ENCODE measurements around the gene ARAP1. TPM values are rescaled to one million over a fixed set of nuclear protein-coding genes. Genes with fewer than 3 reads are reported as not detected.
"Not testable (repeated sequence)": the region's sequence is repeated elsewhere in the genome, so short reads cannot be mapped to it uniquely, and the experiment has no call there.

The ARAP1 gene
- total RNA-seq, result 10 to 100 TPM; 64.7 to 70.1 TPM

DNA sequence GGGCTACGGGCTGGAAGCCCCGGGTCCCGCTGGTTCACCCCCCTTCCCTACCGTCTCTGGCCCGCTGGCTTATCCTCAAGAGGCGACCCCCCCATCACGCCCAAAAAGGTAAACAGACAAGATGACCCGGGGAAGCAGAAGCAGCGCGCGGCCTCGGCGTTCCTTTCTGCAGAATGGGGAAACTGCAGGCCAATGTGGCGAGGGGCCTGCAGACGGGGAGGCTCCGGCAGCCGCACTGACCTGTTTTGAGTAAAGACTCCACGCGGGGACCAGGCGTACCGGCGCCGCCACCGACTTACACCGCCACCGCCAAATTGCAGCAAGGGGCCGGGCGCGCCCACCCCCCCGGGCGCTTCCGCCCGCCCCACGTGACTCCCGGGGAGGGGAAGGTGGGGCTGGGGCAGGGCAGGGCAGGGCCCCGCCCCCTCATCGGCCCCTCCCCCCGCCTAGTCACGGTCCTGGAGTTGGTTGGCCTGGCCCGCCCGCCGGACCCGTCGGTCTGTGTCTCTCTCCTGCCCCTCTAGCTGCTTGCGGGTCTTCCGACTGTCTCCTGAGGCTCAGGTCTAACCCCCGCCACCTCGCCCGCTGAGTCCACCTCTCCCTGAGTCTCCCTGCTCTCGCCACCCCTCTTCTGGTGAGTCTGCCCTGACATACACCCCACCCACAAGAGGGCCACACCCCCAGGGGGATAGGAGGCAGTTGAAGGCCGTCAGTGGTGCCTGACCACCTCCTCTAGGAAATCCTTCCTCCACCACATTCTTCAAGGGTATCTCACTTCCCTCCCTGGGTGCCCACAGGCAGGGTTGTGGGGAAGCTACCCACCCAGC is at the start of gene ARAP1:
ARAP1 (minus strand) TSS at position 321 of the 827 bp plus-strand sequence. CDS start 25,280 bp downstream, outside the sequence.
- H3K9me3 Mint-ChIP-seq, result no peaks in the 10 kb centered on the region
- CTCF ChIA-PET, result interaction anchor here (1.3 to 1.4 kb wide), 2 partner anchors 27 to 40 kb away, joined by 7 to 8 read pairs; no protein-coding TSS in a partner anchor
- peak within 1 kb of the TSS; percentile 89 for H3K4me3 Mint-ChIP-seq
- peaks cover 2% of the 10 kb centered on the region for H3K36me3 Mint-ChIP-seq (ENCODE audit: low read depth)
- peaks cover 42% of the 10 kb centered on the region for H3K4me1 Mint-ChIP-seq (ENCODE audit: low read depth)
- DNase-seq, result peak; percentile 74
- peak within 1 kb of the TSS; percentile 74 for H3K27ac Mint-ChIP-seq
- intact Hi-C loops (cut with micrococcal nuclease), result loop anchor here (1.0 kb wide), 3 partner anchors 16 to 42 kb away; partner anchors contain the start of gene STARD10
- no peaks in the 10 kb centered on the region for H3K27me3 Mint-ChIP-seq (ENCODE audit: low read depth)

- intact Hi-C loops (cut with micrococcal nuclease), result no loop called here
- peaks cover 4% of the 10 kb centered on the region for H3K4me1 Mint-ChIP-seq (ENCODE audit: low read depth)
- no peak overlapping the region for H3K27ac Mint-ChIP-seq
- H3K9me3 Mint-ChIP-seq, result no peaks in the 10 kb centered on the region
- no peaks in the 10 kb centered on the region for H3K36me3 Mint-ChIP-seq (ENCODE audit: low read depth)
- H3K27me3 Mint-ChIP-seq (ENCODE audit: low read depth), result no peaks in the 10 kb centered on the region
- CTCF ChIA-PET, result no interaction called here
- H3K4me3 Mint-ChIP-seq, result no peak overlapping the region
- DNase-seq, result no peak
These were observed 47.2 kb upstream of the ARAP1 start for GRCh38 chr11:72799441-72799840.

DNA sequence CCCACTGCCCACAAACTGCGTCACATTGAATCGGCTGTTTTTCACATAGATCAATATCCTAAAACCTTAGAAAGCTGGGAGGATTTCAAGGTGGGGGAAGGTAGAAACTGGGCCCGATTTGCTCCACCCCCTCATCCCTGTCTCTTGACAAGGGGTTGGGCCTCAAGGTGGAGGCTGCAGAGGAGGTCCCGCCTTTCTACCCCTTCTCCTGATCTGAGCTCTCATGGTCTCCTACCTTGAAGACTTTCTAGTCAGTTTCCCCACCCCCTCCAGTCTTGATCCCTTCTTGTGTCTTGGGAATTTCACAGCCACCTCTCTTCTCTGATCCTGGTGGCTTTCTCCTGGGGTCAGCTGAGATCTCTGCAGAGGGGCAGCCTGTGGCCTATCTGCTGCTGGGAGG is 46.2 kb upstream of the ARAP1 start:
- no peaks in the 10 kb centered on the region for H3K27me3 Mint-ChIP-seq (ENCODE audit: low read depth)
- no peaks in the 10 kb centered on the region for H3K36me3 Mint-ChIP-seq (ENCODE audit: low read depth)
- peaks cover 10% of the 10 kb centered on the region for H3K4me1 Mint-ChIP-seq (ENCODE audit: low read depth)
- H3K27ac Mint-ChIP-seq, result no peak overlapping the region
- intact Hi-C loops (cut with micrococcal nuclease), result no loop called here
- H3K9me3 Mint-ChIP-seq, result no peaks in the 10 kb centered on the region
- no peak overlapping the region for H3K4me3 Mint-ChIP-seq
- CTCF ChIA-PET, result interaction anchor here (1.2 to 1.6 kb wide), 2 partner anchors 15 to 73 kb away, joined by 5 read pairs; no protein-coding TSS in a partner anchor
- DNase-seq, result no peak

GRCh38 chr11:72793425-72794367 is 41.5 kb upstream of the ARAP1 start, which contains the start of gene STARD10:
Gene STARD10, minus strand, starts transcription at chr11:72794047. Its CDS starts 12,866 bp downstream, at chr11:72781181.
- Mint-ChIP-seq H3K36me3 (ENCODE audit: low read depth) (no peaks in the 10 kb centered on the region), H3K9me3 (no peaks in the 10 kb centered on the region), H3K4me3 (peak within 1 kb of the TSS; percentile 100), H3K27me3 (ENCODE audit: low read depth) (no peaks in the 10 kb centered on the region), H3K4me1 (ENCODE audit: low read depth) (peaks cover 29% of the 10 kb centered on the region), H3K27ac (peak within 1 kb of the TSS; percentile 100)
- DNase-seq, result peak; percentile 97
- CTCF ChIA-PET, result interaction anchor here (0.6 to 8.1 kb wide), 28 partner anchors 9 to 390 kb away, joined by 3 to 161 read pairs (median 4); no protein-coding TSS in a partner anchor
- intact Hi-C loops (cut with micrococcal nuclease), result loop anchor here (1.0 to 5.0 kb wide), 7 partner anchors 20 to 385 kb away; partner anchors contain the start of gene ARAP1

- H3K27ac Mint-ChIP-seq, result peak overlapping the region; percentile 100
- CTCF ChIA-PET, result interaction anchor here (0.6 to 8.1 kb wide), 20 partner anchors 10 to 390 kb away, joined by 3 to 161 read pairs (median 4); no protein-coding TSS in a partner anchor
- H3K27me3 Mint-ChIP-seq (ENCODE audit: low read depth), result no peaks in the 10 kb centered on the region
- H3K4me1 Mint-ChIP-seq (ENCODE audit: low read depth), result peaks cover 30% of the 10 kb centered on the region
- intact Hi-C loops (cut with micrococcal nuclease), result loop anchor here (1.0 to 5.0 kb wide), 4 partner anchors 57 to 206 kb away; no protein-coding TSS in a partner anchor
- no peak for DNase-seq
- H3K36me3 Mint-ChIP-seq (ENCODE audit: low read depth), result no peaks in the 10 kb centered on the region
- H3K4me3 Mint-ChIP-seq, result peak overlapping the region; percentile 100
- H3K9me3 Mint-ChIP-seq, result no peaks in the 10 kb centered on the region
These were observed 40.8 kb upstream of the ARAP1 start for GRCh38 chr11:72793076-72793424.

DNA sequence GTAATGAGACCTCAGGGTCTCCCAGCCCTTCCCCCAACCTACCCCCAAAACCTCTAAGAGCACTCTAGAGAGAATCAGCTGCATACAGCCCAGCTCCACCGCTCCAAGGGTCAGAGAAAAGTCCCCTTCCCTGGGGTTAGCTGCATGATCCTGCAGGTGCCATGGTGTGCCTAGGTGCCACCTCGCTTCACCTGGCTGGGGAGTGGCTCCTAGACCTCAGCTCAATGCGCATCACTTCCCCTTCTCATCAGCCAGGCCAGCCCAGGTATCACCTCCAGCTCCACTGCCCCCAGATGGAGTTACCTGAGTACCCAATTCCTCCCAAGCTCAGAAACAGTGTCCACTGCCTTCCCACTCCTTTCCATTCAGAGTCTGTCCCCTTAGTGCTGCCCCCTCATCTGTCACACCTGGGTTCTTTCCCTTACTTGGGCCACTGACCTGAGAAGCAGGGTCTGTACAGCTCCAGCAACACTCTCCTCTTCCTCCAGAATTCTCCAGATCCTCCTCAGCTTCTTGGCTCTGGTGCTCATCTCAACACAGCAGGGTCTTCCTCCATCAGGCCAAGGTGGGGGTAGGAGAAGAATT is 40.3 kb upstream of the ARAP1 start:
- Mint-ChIP-seq H3K27ac (peak overlapping the region; percentile 14), H3K9me3 (no peaks in the 10 kb centered on the region)

GRCh38 chr11:72791228-72791627 is 39.0 kb upstream of the ARAP1 start:
- H3K27me3 Mint-ChIP-seq (ENCODE audit: low read depth); H3K9me3 Mint-ChIP-seq; H3K36me3 Mint-ChIP-seq (ENCODE audit: low read depth); DNase-seq; H3K27ac Mint-ChIP-seq; H3K4me3 Mint-ChIP-seq: not testable (repeated sequence)
- CTCF ChIA-PET, result interaction anchor here (8.1 kb wide), 1 partner anchor 67 kb away, joined by 161 read pairs; no protein-coding TSS in a partner anchor
- intact Hi-C loops (cut with micrococcal nuclease), result loop anchor here (5.0 kb wide), 2 partner anchors 109 to 204 kb away; no protein-coding TSS in a partner anchor
- peaks cover 39% of the 10 kb centered on the region for H3K4me1 Mint-ChIP-seq (ENCODE audit: low read depth)

More for the DNA sequence above, 40.3 kb upstream of the ARAP1 start:
- intact Hi-C loops (cut with micrococcal nuclease), result loop anchor here (1.0 to 5.0 kb wide), 4 partner anchors 56 to 205 kb away; no protein-coding TSS in a partner anchor
- H3K4me3 Mint-ChIP-seq, result peak overlapping the region; percentile 27
- no peaks in the 10 kb centered on the region for H3K27me3 Mint-ChIP-seq (ENCODE audit: low read depth)
- CTCF ChIA-PET, result interaction anchor here (0.6 to 8.1 kb wide), 19 partner anchors 10 to 391 kb away, joined by 3 to 161 read pairs (median 4); no protein-coding TSS in a partner anchor
- peaks cover 36% of the 10 kb centered on the region for H3K4me1 Mint-ChIP-seq (ENCODE audit: low read depth)
- no peaks in the 10 kb centered on the region for H3K36me3 Mint-ChIP-seq (ENCODE audit: low read depth)
- no peak for DNase-seq

DNA sequence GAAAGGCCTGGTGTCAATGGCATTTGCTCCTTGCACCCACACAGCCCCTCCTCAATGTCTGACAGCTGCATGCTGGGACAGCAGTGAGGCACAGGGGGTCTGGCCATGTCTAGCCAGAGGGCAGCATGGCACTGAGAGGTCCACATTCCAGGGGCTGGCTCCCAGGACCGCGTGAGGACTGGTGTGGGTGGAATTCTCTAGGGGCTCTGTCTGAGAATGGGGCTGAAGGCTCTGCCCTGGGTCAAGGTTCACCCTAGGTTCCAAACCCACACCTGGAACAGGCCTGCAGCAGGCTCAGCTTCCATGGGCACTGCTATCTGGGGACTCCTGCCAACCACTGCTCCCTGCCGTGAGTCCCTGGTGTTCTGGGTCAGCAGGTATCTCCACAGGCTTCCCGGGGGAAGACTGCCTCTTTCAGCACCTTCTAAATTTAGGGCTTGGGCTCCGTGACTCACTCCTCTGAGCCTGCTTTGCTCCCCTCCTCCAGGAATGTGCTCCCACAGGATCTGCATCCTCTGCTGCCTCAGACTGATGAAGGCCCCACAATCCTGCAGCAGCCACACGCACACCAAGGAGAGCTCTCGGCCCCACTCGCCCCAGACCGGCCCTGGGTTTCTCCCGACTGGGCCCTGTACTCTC is 37.4 kb upstream of the ARAP1 start:
- DNase-seq, result no peak
- no peaks in the 10 kb centered on the region for H3K36me3 Mint-ChIP-seq (ENCODE audit: low read depth)
- intact Hi-C loops (cut with micrococcal nuclease), result loop anchor here (5.0 kb wide), 2 partner anchors 107 to 202 kb away; no protein-coding TSS in a partner anchor
- peaks cover 37% of the 10 kb centered on the region for H3K4me1 Mint-ChIP-seq (ENCODE audit: low read depth)
- no peaks in the 10 kb centered on the region for H3K9me3 Mint-ChIP-seq
- H3K27ac Mint-ChIP-seq, result no peak overlapping the region
- no peaks in the 10 kb centered on the region for H3K27me3 Mint-ChIP-seq (ENCODE audit: low read depth)
- no peak overlapping the region for H3K4me3 Mint-ChIP-seq
- CTCF ChIA-PET, result interaction anchor here (8.1 kb wide), 1 partner anchor 66 kb away, joined by 161 read pairs; no protein-coding TSS in a partner anchor

DNA sequence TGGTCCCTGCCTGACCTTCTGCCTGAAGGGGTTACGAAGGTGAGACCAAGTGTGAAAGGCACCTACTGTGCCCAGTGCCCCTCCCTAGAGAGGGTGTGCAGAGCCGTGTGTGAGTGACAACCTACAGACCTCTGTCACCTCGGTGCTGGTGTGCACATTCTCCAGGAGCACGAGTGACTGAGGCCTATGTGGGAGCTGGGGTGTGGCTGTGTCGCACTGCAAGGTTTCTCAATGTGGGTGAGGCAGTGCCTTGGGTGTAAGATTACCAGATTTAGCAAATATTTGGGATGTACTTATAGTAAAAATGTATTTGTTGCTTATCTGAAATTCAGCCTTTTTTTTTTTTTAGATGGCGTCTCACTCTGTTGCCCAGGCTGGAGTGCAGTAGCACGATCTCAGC is 36.0 kb upstream of the ARAP1 start:
- CTCF ChIA-PET, result interaction anchor here (0.7 to 8.1 kb wide), 5 partner anchors 9 to 298 kb away, joined by 3 to 161 read pairs (median 3); no protein-coding TSS in a partner anchor
- Mint-ChIP-seq H3K36me3 (ENCODE audit: low read depth) (no peaks in the 10 kb centered on the region), H3K27ac (peak overlapping the region; percentile 41), H3K4me1 (ENCODE audit: low read depth) (peaks cover 28% of the 10 kb centered on the region), H3K4me3 (no peak overlapping the region), H3K9me3 (no peaks in the 10 kb centered on the region), H3K27me3 (ENCODE audit: low read depth) (no peaks in the 10 kb centered on the region)
- DNase-seq, result no peak
- intact Hi-C loops (cut with micrococcal nuclease), result no loop called here

GRCh38 chr11:72787216-72788104 is 35.3 kb upstream of the ARAP1 start:
- H3K27ac Mint-ChIP-seq, result no peak overlapping the region
- intact Hi-C loops (cut with micrococcal nuclease), result no loop called here

More at GRCh38 chr11:72787216-72788104, 35.3 kb upstream of the ARAP1 start:
- no peaks in the 10 kb centered on the region for H3K27me3 Mint-ChIP-seq (ENCODE audit: low read depth)
- no peaks in the 10 kb centered on the region for H3K9me3 Mint-ChIP-seq
- no peaks in the 10 kb centered on the region for H3K36me3 Mint-ChIP-seq (ENCODE audit: low read depth)
- no peak for DNase-seq
- H3K4me3 Mint-ChIP-seq, result no peak overlapping the region
- H3K4me1 Mint-ChIP-seq (ENCODE audit: low read depth), result peaks cover 26% of the 10 kb centered on the region
- CTCF ChIA-PET, result interaction anchor here (0.5 to 1.1 kb wide), 4 partner anchors 8 to 247 kb away, joined by 3 to 4 read pairs (median 3); no protein-coding TSS in a partner anchor

All from activated naive CD4-positive, alpha-beta T cell treated with anti-CD3 and anti-CD28 coated beads for 36 hours (primary cell).